PC-9 (cell line): Measurements from ENCODE around the gene PIK3R5. TPM values are rescaled to one million over a fixed set of nuclear protein-coding genes. Genes with fewer than 3 reads are reported as not detected.
A peak's percentile ranks its signal among the peaks of the same experiment; 100 is the strongest.

Experiments
- BruUV-seq: library from RNA; stranded (reverse); fragments of 400-500 nt; replicated peaks from 2 replicates; lab custom pipeline; 2021; lab: Mats Ljungman, UMichigan
- CTCF ChIA-PET: fragments of 300-600 bp; sonication (Branson Sonifier 250); formaldehyde crosslinking; loops from one replicate; lab custom pipeline; 2022; ENCODE audit warnings: antibody characterized with exemption; lab: Charles Lee
- POLR2A ChIA-PET: fragments of 300-600 bp; sonication (Branson Sonifier 250); formaldehyde crosslinking; loops from one replicate; lab custom pipeline; 2022; ENCODE audit warnings: antibody characterized with exemption; ENCODE audit not compliant: unreplicated experiment; lab: Charles Lee
- DNase-seq, 2 experiments: peaks; one replicate each; pipeline versions ENCODE4 v3.0.0 to v3.0.0-alpha.2; 2015 to 2022; ENCODE audit warnings: mixed read lengths in 1 of 2
- H2AFZ ChIP-seq: fragments of 200-600 bp; sonication (generic); 2 replicates; pipeline ENCODE4 v1.8.1; 2017; ENCODE audit warnings: antibody characterized with exemption
- H3F3A ChIP-seq: fragments of 200-600 bp; sonication (generic); 2 replicates; pipeline ENCODE4 v1.8.1; 2017; ENCODE audit warnings: antibody characterized with exemption, mild to moderate bottlenecking, low read depth; ENCODE audit not compliant: insufficient read depth
- H3K27ac ChIP-seq: fragments of 200-600 bp; sonication (generic); 2 replicates; pipeline ENCODE4 v1.6.1; 2016; ENCODE audit warnings: mixed run types
- H3K27me3 ChIP-seq: fragments of 200-600 bp; sonication (generic); 2 replicates; pipeline ENCODE4 v1.6.1; 2016; ENCODE audit warnings: low read depth, mixed run types; ENCODE audit not compliant: insufficient read depth
- H3K36me3 ChIP-seq: fragments of 200-600 bp; sonication (generic); 2 replicates; pipeline ENCODE4 v1.6.1; 2016; ENCODE audit warnings: low read depth, mixed run types
- H3K4me1 ChIP-seq: fragments of 200-600 bp; sonication (generic); replicated peaks from 2 replicates; pipeline ENCODE4 v1.6.1; 2016; ENCODE audit warnings: mixed run types; ENCODE audit not compliant: insufficient read depth
- H3K4me2 ChIP-seq: fragments of 200-600 bp; sonication (generic); 2 replicates; pipeline ENCODE4 v1.6.1; 2017; ENCODE audit warnings: mixed run types
- H3K4me3 ChIP-seq: fragments of 200-600 bp; sonication (generic); 2 replicates; pipeline ENCODE4 v1.6.1; 2016; ENCODE audit warnings: mixed run types
- H3K79me2 ChIP-seq: fragments of 200-600 bp; sonication (generic); 2 replicates; pipeline ENCODE4 v1.6.1; 2017; ENCODE audit warnings: low read depth, mixed run types
- H3K9me2 ChIP-seq: fragments of 200-600 bp; sonication (generic); 2 replicates; pipeline ENCODE4 v1.8.1; 2017; ENCODE audit warnings: mild to moderate bottlenecking; ENCODE audit not compliant: insufficient read depth
- H3K9me3 ChIP-seq: fragments of 200-600 bp; sonication (generic); 2 replicates; pipeline ENCODE4 v1.8.1; 2016; ENCODE audit warnings: low read depth; ENCODE audit not compliant: insufficient read depth
- H4K20me1 ChIP-seq: fragments of 200-600 bp; sonication (generic); 2 replicates; pipeline ENCODE4 v1.8.1; 2017; ENCODE audit not compliant: insufficient read depth
- EZH2 ChIP-seq: fragments of 200-600 bp; sonication (generic); IDR thresholded peaks from 2 replicates; pipeline ENCODE4 v1.8.0; 2017; ENCODE audit warnings: antibody characterized with exemption, low read depth
- intact Hi-C: fragments of 100-400 bp; cut with micrococcal nuclease; formaldehyde crosslinking; loops from one replicate; pipeline ENCODE4 v1.10.0; 2022; ENCODE audit not compliant: unreplicated experiment
- total RNA-seq: library from RNA; stranded (reverse); gene quantifications from 2 replicates; pipeline ENCODE4 v1.2.3, GENCODE V29; 2021
- TF ChIP-seq, protein P1 (sequence below): fragments of 200-600 bp; sonication (generic); conservative IDR thresholded peaks from 2 replicates; pipeline ENCODE4 v1.6.1; 2017; ENCODE audit warnings: mixed run types, antibody characterized with exemption, mild to moderate bottlenecking, moderate library complexity

The PIK3R5 gene
- total RNA-seq, 1 experiment from 2014 or later: not detected

DNA sequence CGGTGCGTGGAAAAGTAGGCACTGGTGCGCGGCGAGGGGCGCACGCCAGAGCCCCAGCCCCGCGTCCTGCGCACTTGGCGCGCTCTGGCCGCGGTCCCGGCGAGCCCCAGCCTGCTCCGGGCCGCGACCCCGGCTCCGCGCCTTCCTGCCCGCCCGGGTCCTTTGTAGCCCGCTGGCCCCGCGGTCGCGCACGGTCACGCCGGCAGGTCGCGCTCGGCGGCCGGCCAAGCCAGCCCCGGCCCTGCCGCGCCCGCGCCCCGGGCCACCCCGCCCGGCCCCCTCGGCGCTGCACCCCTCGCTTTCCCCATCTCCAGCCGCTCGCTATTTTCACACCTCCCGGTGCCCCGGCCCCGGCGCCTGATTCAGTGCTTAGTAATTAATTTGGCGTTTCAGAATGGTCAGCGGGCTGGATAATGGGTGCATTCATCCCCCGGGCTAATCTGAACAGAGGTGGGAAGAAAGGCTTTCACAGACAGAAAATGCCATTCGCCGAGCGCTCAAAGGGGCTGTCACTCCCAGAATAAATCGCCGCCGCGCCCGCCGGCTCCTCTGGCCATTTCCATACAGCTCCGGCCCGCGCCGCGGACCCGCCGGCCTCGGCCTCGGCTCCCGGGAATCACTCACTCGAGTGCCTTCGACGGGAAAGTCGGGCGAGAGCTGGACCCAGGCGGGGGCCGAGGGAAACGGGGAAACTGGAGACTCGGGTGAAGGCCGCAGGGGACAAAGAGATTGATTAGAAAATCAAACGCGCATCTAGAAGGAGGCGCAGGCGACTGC is 38.0 kb upstream of the PIK3R5 start:
- CTCF ChIA-PET: no interaction called here
- peak in 1 of 2 experiments; percentile 16 for DNase-seq
- Histone ChIP-seq H3K4me3 (peak overlapping the region; percentile 35; the same call in 1 of the 2 replicates), H2AFZ (no peak overlapping the region), H3K4me1 (no peaks in the 10 kb centered on the region), H3K36me3 (no peaks in the 10 kb centered on the region), H3F3A (no peaks in the 10 kb centered on the region), H3K9me3 (no peaks in the 10 kb centered on the region), H3K27ac (no peak overlapping the region), H4K20me1 (no peaks in the 10 kb centered on the region), H3K4me2 (peak overlapping the region; percentile 56; the same call in 1 of the 2 replicates), H3K9me2 (no peaks in the 10 kb centered on the region), H3K79me2 (no peaks in the 10 kb centered on the region), H3K27me3 (no peaks in the 10 kb centered on the region; the same call in 1 of the 2 replicates)
- POLR2A ChIA-PET: interaction anchor here (0.5 to 0.6 kb wide), 2 partner anchors 75 to 642 kb away, joined by 5 to 7 read pairs; partner anchors contain the start of gene USP43
- TF ChIP-seq EZH2: no peak
- TF ChIP-seq, protein P1, sequence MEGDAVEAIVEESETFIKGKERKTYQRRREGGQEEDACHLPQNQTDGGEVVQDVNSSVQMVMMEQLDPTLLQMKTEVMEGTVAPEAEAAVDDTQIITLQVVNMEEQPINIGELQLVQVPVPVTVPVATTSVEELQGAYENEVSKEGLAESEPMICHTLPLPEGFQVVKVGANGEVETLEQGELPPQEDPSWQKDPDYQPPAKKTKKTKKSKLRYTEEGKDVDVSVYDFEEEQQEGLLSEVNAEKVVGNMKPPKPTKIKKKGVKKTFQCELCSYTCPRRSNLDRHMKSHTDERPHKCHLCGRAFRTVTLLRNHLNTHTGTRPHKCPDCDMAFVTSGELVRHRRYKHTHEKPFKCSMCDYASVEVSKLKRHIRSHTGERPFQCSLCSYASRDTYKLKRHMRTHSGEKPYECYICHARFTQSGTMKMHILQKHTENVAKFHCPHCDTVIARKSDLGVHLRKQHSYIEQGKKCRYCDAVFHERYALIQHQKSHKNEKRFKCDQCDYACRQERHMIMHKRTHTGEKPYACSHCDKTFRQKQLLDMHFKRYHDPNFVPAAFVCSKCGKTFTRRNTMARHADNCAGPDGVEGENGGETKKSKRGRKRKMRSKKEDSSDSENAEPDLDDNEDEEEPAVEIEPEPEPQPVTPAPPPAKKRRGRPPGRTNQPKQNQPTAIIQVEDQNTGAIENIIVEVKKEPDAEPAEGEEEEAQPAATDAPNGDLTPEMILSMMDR: no peak
- no TSS peak for BruUV-seq
- intact Hi-C loops: loop anchor here (10.0 kb wide), 1 partner anchor 111 kb away; no protein-coding TSS in a partner anchor

DNA sequence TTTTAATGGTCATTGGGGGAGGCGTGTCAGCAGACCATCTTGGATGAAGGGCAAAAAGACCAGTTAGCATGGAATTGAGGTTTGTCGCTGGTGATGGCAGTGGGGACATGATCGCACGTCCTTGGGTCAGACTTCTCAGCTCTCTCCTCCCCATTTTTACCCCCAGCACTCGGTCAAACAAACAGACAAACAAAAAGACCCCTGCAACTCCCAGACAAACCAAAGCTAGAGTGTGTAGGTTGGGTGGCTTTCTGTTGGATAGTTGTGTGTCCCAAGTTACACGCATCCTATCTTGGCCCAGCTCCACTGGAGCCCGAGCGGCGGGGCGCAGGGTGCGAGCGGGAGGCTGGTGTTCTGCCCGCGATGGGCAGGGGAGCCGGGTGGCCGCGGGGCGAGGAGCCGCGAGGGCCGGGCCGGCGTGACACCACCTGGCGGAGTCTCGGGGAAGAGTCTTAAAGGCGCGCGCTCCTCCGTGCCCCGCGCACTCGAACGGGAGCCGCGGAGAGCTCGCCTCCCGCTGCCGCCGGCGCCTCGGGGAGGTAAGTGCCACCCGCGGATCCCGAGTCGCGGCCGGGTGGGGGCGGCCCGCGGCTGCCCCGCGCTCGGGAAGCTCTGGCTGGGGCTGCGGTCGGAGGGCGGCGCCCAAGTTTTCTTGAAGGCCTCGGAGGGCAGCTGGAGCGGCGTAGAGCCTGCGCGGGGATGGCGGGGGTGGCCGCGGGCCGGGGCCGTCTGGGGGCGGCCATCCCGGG is 37.3 kb upstream of the PIK3R5 start:
- intact Hi-C loops: loop anchor here (10.0 kb wide), 1 partner anchor 112 kb away; no protein-coding TSS in a partner anchor
- H3K27me3 ChIP-seq: no peaks in the 10 kb centered on the region; the same call in 1 of the 2 replicates
- H3K79me2 ChIP-seq: no peaks in the 10 kb centered on the region
- peak in 1 of 2 experiments; percentile 49 for DNase-seq
- H3K27ac ChIP-seq: no peak overlapping the region
- no peaks in the 10 kb centered on the region for H3K9me2 ChIP-seq
- no peaks in the 10 kb centered on the region for H3K4me1 ChIP-seq
- H2AFZ ChIP-seq: no peak overlapping the region
- ChIA-PET POLR2A (interaction anchor here (0.8 kb wide), 1 partner anchor 48 kb away, joined by 4 read pairs; no protein-coding TSS in a partner anchor), CTCF (interaction anchor here (0.6 kb wide), 2 partner anchors 902 to 946 kb away, joined by 3 to 4 read pairs; no protein-coding TSS in a partner anchor)
- no TSS peak for BruUV-seq
- H3K9me3 ChIP-seq: no peaks in the 10 kb centered on the region
- H3K36me3 ChIP-seq: no peaks in the 10 kb centered on the region
- no peak for TF ChIP-seq EZH2
- TF ChIP-seq, protein P1: peak; percentile 38; the same call in 1 of the 2 replicates
- H3F3A ChIP-seq: no peaks in the 10 kb centered on the region
- H4K20me1 ChIP-seq: no peaks in the 10 kb centered on the region
- peak overlapping the region; percentile 56 for H3K4me2 ChIP-seq
- H3K4me3 ChIP-seq: peak overlapping the region; percentile 35; the same call in 1 of the 2 replicates

DNA sequence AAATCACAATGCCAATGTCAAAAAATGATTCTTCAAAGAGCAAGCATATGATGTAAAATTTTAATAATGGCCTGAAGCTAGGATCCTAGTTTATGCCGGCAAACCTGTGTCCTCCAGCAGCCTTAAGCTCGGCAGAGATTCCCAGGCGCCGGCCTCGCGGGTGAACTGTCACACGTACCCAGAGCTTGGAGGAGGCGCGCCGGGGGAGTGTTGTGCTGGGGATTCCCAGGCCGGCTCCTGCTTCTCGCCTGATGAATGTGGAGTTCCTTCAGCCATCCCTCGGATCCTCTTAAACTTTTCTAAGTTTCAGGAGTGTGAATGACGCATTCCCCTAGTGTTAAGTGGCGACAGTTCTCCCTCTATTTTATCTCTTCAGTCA is 36.7 kb upstream of the PIK3R5 start:
- no peaks in the 10 kb centered on the region for H3K36me3 ChIP-seq
- POLR2A ChIA-PET: interaction anchor here (0.8 kb wide), 1 partner anchor 49 kb away, joined by 4 read pairs; no protein-coding TSS in a partner anchor

More for the DNA sequence above, 36.7 kb upstream of the PIK3R5 start:
- Histone ChIP-seq H4K20me1 (no peaks in the 10 kb centered on the region), H3K9me3 (no peaks in the 10 kb centered on the region), H3K27ac (no peak overlapping the region), H3K27me3 (no peaks in the 10 kb centered on the region; the same call in 1 of the 2 replicates), H3K4me1 (no peaks in the 10 kb centered on the region), H3F3A (no peaks in the 10 kb centered on the region), H3K9me2 (no peaks in the 10 kb centered on the region), H3K4me2 (no peak overlapping the region), H3K79me2 (no peaks in the 10 kb centered on the region), H3K4me3 (no peak overlapping the region), H2AFZ (no peak overlapping the region)
- CTCF ChIA-PET: interaction anchor here (0.6 kb wide), 1 partner anchor 946 kb away, joined by 3 read pairs; no protein-coding TSS in a partner anchor
- intact Hi-C loops: loop anchor here (10.0 kb wide), 1 partner anchor 113 kb away; no protein-coding TSS in a partner anchor
- no TSS peak for BruUV-seq
- DNase-seq: no peak
- no peak for TF ChIP-seq EZH2
